Choroid plexus epithelial cell (primary cell): ENCODE measurements around the gene CELF1.

Source experiments
- DNase-seq: peaks from one replicate; pipeline ENCODE4 v3.0.0-alpha.2; 2010; ENCODE audit warnings: low read depth
- H3K4me3 ChIP-seq: 2 replicates; pipeline ENCODE4 v1.5.1; 2011; ENCODE audit warnings: low read depth, mild to moderate bottlenecking, control low read depth, low read length, moderate library complexity
- TF ChIP-seq, protein P1 (sequence below): conservative IDR thresholded peaks from 2 replicates; pipeline ENCODE4 v1.5.1; 2011; ENCODE audit warnings: low read depth, mild to moderate bottlenecking, control low read depth, inconsistent platforms, low read length, moderate library complexity

Gene CELF1

GRCh38 chr11:47552566-47553405 lies at the start of gene CELF1:
TSS of gene CELF1 (minus strand) at chr11:47553132. CDS start at chr11:47499523, 53,609 bp downstream.
- peak; percentile 90 for DNase-seq
- TF ChIP-seq, protein P1, sequence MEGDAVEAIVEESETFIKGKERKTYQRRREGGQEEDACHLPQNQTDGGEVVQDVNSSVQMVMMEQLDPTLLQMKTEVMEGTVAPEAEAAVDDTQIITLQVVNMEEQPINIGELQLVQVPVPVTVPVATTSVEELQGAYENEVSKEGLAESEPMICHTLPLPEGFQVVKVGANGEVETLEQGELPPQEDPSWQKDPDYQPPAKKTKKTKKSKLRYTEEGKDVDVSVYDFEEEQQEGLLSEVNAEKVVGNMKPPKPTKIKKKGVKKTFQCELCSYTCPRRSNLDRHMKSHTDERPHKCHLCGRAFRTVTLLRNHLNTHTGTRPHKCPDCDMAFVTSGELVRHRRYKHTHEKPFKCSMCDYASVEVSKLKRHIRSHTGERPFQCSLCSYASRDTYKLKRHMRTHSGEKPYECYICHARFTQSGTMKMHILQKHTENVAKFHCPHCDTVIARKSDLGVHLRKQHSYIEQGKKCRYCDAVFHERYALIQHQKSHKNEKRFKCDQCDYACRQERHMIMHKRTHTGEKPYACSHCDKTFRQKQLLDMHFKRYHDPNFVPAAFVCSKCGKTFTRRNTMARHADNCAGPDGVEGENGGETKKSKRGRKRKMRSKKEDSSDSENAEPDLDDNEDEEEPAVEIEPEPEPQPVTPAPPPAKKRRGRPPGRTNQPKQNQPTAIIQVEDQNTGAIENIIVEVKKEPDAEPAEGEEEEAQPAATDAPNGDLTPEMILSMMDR, result peak; percentile 57
- H3K4me3 ChIP-seq, result peak within 1 kb of the TSS; percentile 97

- no peak overlapping the region for H3K4me3 ChIP-seq
- DNase-seq, result no peak
- TF ChIP-seq, protein P1, result no peak
Observed at GRCh38 chr11:47599902-47600301, 47.0 kb upstream of the CELF1 start.

DNA sequence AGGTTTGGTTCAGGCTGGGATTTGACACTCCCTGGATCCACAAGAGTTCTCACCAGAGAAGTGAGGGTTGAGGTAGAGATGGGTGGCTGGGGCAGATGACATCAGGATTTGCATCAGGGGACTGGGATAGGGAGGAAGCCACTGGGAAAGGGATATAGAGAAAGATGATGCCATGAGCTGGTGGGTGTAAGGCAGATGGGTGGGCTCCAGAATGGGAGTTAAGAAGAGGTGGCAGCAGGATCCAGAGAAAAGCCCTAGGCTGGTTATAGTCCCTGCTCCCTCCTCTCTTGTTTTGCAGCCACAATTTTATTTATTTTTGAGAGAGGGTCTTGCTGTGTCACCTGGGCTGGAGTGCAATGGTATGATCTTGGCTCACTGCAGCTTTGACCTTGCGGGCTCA lies 43.0 kb upstream of the CELF1 start:
- H3K4me3 ChIP-seq, result no peak overlapping the region
- no peak for DNase-seq
- TF ChIP-seq, protein P1, result no peak

- DNase-seq, result no peak
- no peak overlapping the region for H3K4me3 ChIP-seq
- TF ChIP-seq, protein P1, result no peak
Observed at GRCh38 chr11:47595029-47595428, 42.1 kb upstream of the CELF1 start.

DNA sequence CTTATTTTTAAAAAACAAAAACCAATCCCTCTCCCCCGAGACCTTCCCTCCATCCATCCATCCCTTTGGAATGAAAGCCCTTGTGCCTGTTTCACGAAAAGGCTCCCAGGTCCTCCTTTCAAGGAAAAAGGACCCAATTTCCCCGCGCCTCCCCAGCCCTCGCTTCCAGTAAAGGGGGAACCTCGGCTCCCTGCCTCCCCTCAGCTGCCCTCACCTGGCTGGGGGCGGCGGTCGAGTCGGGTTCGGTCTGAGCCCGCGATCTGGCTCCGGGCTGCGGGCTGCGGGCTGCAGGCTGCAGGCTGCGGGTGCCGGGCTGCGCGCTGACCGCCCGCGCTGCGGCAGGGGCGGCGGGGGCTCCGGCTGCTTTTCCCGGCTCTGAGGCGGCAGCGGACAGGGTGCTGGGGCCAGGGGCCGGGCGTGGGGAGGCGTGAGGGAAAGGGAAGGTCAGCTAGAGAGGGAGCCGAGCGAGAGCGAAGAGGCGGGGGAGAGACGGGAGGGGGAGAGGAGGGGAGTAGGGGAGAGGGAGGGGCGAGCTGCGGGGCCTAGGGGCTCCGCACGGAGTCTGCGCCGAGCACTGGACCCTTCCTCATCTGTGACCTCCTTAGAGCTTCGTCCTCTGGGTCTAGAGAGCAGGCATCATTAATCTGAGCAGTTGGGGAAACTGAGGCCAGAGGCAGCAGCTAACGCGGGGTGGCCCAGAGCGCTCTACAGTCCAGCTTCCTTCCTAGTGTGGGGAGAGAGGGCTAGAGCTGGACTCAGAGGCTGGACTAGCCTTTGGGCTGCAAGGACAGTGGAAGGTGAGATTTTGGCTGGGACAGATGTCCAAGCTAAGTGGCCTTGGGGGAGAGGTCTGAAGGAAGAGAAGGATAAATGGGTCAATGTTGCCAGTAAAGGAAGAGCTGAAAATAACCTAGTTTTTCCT lies 41.3 kb upstream of the CELF1 start, which contains the start of gene C1QTNF4:
TSS of gene C1QTNF4 (minus strand) at position 478 of the 922 bp plus-strand sequence. CDS start 3,601 bp downstream, outside the sequence.
- no peak for DNase-seq
- H3K4me3 ChIP-seq, result peak within 1 kb of the TSS; percentile 37
- TF ChIP-seq, protein P1, result no peak

GRCh38 chr11:47593492-47593933 lies 40.6 kb upstream of the CELF1 start:
- DNase-seq, result no peak
- H3K4me3 ChIP-seq, result no peak overlapping the region
- TF ChIP-seq, protein P1, result no peak
